Hematopoietic multipotent progenitor cell treated with erythropoietin and hydrocortisone succinate and interleukin-3 and kit ligand, for 15 days (in vitro differentiated cells): ENCODE measurements around the gene ABCC1.
"Not testable (repeated sequence)": the region's sequence is repeated elsewhere in the genome, so short reads cannot be mapped to it uniquely, and the experiment has no call there.

Experiments
- DNase-seq: peaks from one replicate; pipeline ENCODE4 v3.0.0-alpha.2; 2015; ENCODE audit warnings: low spot score

ABCC1 gene

GRCh38 chr16:15949210-15950160 is at the start of gene ABCC1:
TSS of gene ABCC1 (plus strand) at chr16:15949616. CDS start at chr16:15949752, 136 bp downstream.
- DNase-seq = peak; percentile 61

- DNase-seq = no peak
Observed at GRCh38 chr16:15900357-15900756, 49.1 kb upstream of the ABCC1 start.

- no peak for DNase-seq
Observed at GRCh38 chr16:15900901-15901500, 48.4 kb upstream of the ABCC1 start.

- DNase-seq = no peak
Observed at GRCh38 chr16:15903960-15904359, 45.5 kb upstream of the ABCC1 start.

GRCh38 chr16:15906439-15906838 is 43.0 kb upstream of the ABCC1 start:
- no peak for DNase-seq

GRCh38 chr16:15907863-15908478 is 41.4 kb upstream of the ABCC1 start:
- DNase-seq = peak; percentile 32

GRCh38 chr16:15911198-15911597 is 38.2 kb upstream of the ABCC1 start:
- DNase-seq = no peak

GRCh38 chr16:15913046-15913698 is 36.2 kb upstream of the ABCC1 start:
- DNase-seq = no peak

- no peak for DNase-seq
Observed at GRCh38 chr16:15915555-15916081, 33.8 kb upstream of the ABCC1 start.

- DNase-seq = no peak
Observed at GRCh38 chr16:15916323-15916722, 33.1 kb upstream of the ABCC1 start.

- DNase-seq = not testable (repeated sequence)
Observed at GRCh38 chr16:15918314-15918713, 31.1 kb upstream of the ABCC1 start.

- no peak for DNase-seq
Observed at GRCh38 chr16:15919331-15919730, 30.1 kb upstream of the ABCC1 start.

- DNase-seq = no peak
Observed at GRCh38 chr16:15924996-15925395, 24.4 kb upstream of the ABCC1 start.

- no peak for DNase-seq
Observed at GRCh38 chr16:15925631-15926030, 23.8 kb upstream of the ABCC1 start.

- DNase-seq = no peak
Observed at GRCh38 chr16:15928261-15929104, 20.9 kb upstream of the ABCC1 start.

GRCh38 chr16:15932939-15933338 is 16.5 kb upstream of the ABCC1 start:
- DNase-seq = no peak

GRCh38 chr16:15933781-15934180 is 15.6 kb upstream of the ABCC1 start:
- DNase-seq = no peak

- no peak for DNase-seq
Observed at GRCh38 chr16:15934991-15935390, 14.4 kb upstream of the ABCC1 start.

GRCh38 chr16:15936809-15937208 is 12.6 kb upstream of the ABCC1 start:
- not testable (repeated sequence) for DNase-seq

GRCh38 chr16:15942931-15943690 is 6.3 kb upstream of the ABCC1 start:
- DNase-seq = no peak
